T47D (cell line): ENCODE data around the gene FGF14.

Source experiments
- DNase-seq, 2 experiments: peaks; one replicate each; pipeline versions ENCODE4 v3.0.0 to v3.0.0-alpha.2; 2011 to 2012; ENCODE audit warnings: low read depth in 1 of 2, low spot score in 1 of 2
- JUND ChIP-seq: IDR thresholded peaks from 2 replicates; pipeline ENCODE4 v1.6.1; 2012; ENCODE audit warnings: low read depth
- in situ Hi-C: cut with HindIII; loops from 2 replicates; pipeline ENCODE4 v1.10.0; 2016; ENCODE audit warnings: low sequenced_read_pairs, low pct_unique_long_range_greater_than_20kb

The FGF14 gene

DNA sequence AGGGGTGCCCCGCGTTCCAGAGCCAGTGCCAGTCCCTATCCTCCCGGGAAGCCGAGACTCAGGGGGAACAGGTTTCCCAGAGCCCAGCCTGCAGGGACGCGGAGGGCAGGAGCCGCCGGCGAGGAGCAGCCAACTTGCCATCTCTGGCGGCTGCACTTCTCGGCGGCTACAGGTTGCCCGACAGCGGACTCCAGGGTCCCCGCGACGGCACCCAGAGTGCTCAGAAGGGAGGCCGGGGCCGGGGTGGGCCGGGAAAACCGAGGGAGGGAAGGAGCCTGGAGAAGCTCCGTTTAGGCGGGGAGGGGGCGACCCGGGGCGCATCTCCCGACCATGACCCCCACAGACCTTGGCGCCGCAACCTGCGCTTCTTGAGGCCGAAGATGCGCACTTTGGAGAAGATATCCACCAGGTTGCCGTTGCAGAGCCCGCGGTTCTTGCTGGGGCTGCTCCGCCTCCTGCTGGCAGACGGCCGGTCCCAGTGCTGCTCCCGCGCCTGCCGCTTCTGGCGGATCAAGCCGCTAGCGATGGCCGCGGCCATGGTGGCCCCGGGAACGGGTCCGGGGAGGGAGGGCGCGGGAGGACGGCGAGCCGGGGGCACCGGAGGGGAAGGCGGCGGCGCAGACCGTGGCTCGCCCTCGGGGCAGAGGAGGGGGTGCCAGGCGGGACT, 485.6 kb downstream of the FGF14 start:
- in situ Hi-C loops, result no loop called here
- TF ChIP-seq JUND, result no peak
- DNase-seq, result no peak

- in situ Hi-C loops, result no loop called here
- no peak for DNase-seq
- TF ChIP-seq JUND, result no peak
These were observed 486.1 kb downstream of the FGF14 start for GRCh38 chr13:101915755-101916107.

DNA sequence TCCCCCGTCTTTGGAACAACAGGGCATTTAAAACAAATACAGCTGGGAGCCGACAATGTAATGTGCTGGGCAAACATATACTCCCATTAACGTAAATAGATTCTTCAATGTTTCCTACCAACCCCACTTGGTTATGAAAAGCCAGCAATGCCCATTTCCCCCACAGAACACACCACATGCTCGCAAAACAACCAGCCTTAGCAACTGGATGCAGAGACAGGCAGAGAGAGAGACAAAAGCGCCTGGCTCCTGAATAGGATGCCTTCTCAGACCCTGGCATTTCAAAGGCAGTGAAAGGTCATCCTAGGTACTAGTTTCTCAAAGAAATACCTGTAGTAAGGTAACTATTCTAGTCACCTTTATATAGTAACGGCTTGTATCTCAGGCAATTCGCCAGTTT, 486.5 kb downstream of the FGF14 start:
- no peak for TF ChIP-seq JUND
- in situ Hi-C loops, result no loop called here
- no peak for DNase-seq

DNA sequence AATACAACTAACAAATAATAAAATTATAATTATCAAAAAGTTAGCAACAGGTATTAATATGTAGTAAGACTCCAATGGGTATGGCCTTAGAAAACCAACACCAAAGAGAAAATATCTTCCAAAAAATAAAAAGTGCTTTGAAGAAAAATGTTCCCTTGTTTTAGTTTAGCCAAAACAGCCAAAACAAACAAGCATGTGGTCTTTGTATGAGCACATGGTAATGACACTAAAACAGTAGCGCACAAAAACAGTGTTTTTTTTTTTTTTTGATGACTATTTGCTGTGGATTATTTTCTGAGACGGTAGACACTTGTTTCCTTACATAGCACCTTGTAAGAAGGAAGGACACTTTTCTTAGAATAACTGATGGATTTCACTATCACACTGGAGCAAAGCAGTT, 490.1 kb downstream of the FGF14 start:
- in situ Hi-C loops, result no loop called here
- no peak for TF ChIP-seq JUND
- no peak for DNase-seq

DNA sequence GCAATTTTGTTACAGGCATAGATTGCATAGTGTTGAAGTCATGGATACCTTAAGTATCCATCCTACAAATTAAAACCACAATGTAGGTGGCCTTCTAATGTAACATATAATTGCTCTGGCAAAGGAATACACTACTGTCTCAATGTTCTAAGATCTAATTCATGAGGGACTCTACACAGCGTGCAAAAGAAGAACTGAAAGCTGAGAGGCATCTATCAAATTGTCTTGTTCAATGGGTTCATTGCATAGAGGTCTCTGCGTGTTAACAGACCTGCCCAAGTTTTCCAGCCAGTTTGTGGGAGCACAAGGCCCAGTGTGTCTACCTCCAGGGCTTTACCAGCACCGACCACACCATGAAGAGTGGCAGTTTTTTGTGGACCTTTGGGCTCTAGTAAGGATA, 498.0 kb downstream of the FGF14 start:
- in situ Hi-C loops, result no loop called here
- TF ChIP-seq JUND, result no peak
- DNase-seq, result no peak

DNA sequence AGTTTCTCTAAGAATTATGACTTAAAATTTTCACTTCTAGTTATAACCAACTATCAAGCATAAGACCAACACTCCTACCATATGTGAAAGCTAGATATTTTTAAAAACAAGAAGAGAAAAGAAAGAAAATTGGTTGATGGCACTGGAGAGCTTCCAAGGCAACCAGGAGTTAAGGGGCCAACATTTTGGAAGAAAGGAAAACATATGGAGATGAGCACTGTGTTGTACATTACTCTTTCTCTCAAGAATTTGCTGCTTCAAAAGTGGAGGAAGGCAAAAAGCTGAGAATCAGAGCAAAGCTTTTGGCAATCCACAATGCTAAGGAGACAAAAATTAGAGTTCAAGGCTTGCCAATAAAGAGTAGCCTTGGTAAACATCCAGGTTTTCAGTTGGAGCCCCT, 503.2 kb downstream of the FGF14 start:
- in situ Hi-C loops, result no loop called here
- no peak for TF ChIP-seq JUND
- DNase-seq, result no peak

GRCh38 chr13:101896541-101896940, 505.3 kb downstream of the FGF14 start:
- in situ Hi-C loops, result no loop called here
- no peak for TF ChIP-seq JUND
- DNase-seq, result no peak

DNA sequence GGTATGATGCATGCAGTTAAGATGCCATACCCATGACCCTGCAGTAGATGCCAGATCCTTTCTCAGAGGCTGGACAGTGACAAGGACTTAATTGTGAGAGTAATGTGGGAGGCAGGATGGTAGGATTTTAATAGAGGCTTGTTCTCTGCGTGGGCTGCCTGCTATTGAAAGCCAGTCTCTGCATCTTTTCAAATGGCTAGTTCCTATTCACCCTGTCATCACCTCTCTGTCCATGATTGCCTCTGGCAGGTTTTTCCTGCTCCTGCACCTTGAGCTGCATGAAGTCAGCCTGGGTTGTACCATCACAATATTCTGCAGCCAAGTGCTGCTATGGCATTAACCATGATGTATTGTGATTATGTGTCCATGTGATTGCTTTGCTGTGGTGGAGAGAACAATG, 508.8 kb downstream of the FGF14 start:
- in situ Hi-C loops, result no loop called here
- no peak for DNase-seq
- no peak for TF ChIP-seq JUND

GRCh38 chr13:101892296-101892695, 509.6 kb downstream of the FGF14 start:
- no peak for TF ChIP-seq JUND
- in situ Hi-C loops, result no loop called here
- no peak for DNase-seq

- in situ Hi-C loops, result no loop called here
- no peak for TF ChIP-seq JUND
- no peak for DNase-seq
These were observed 520.3 kb downstream of the FGF14 start for GRCh38 chr13:101881593-101881992.

- in situ Hi-C loops, result no loop called here
- TF ChIP-seq JUND, result no peak
- DNase-seq, result no peak
These were observed 521.3 kb downstream of the FGF14 start for GRCh38 chr13:101880581-101880980.

GRCh38 chr13:101876951-101877350, 524.9 kb downstream of the FGF14 start:
- in situ Hi-C loops, result no loop called here
- no peak for DNase-seq

DNA sequence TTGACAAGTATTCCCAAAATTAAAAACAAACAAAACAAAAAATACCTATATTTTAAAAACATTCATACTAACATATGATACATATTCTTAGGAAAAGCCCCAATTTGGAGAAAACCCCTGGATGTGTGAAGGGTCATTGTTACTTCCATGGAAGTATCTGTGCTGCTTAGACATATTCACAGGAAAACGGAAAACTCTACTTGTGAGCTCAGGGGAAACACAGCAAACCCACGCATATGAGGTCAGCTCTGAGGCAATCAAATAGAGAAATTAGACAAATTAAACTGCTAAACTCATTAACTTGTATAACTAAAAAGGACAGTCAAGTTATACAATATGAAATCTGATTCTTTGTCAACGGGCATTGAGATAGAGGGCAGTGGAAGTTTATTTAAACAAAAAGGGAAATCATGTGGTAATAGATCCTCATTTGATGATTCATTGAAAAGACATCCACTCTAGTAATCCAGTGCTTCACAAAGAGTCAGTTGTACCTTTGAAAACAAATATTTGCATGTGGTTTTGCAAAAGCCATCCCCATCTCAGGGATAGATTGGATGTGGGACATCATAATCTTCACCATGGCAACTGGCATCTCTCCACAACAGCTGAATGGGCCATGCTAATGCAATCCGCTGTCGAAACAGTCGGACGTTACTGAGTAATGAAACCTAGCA, 526.0 kb downstream of the FGF14 start:
- DNase-seq, result peak in 1 of 2 experiments; percentile 6
- in situ Hi-C loops, result no loop called here
- no peak for TF ChIP-seq JUND

More at GRCh38 chr13:101876951-101877350, 524.9 kb downstream of the FGF14 start:
- TF ChIP-seq JUND, result no peak

DNA sequence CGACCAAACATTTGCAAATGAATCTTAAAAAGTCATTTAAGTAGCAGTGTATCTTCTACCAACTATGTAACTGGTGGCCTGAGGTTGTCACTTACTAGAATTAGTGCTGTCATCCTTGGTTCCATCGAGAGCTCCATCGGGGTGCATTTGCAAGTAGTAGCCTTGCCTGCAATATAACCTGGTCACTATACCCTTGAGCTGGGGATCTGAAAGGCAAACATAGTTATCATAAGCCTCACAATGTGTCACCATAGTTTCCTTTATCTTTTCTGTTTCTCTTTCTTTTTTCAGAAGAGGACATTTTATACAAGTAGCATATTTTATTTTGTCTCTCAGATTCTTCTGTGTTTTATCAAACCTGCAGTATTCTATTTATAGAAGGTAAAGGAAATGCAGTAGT, 526.8 kb downstream of the FGF14 start:
- TF ChIP-seq JUND, result no peak
- in situ Hi-C loops, result no loop called here
- DNase-seq, result no peak
